IMR-90 (cell line): ENCODE measurements around the gene PAX2. TPM values are rescaled to one million over a fixed set of nuclear protein-coding genes. Genes with fewer than 3 reads are reported as not detected.

ENCODE experiments used
- ATAC-seq: fragments of 200-7000 bp; cut with Tn5 transposase; 2 replicates; pipeline ENCODE4 v1.9.1; 2020; ENCODE audit warnings: low read depth, mild to moderate bottlenecking, moderate library complexity
- BruUV-seq: library from RNA; stranded (reverse); fragments of 400-500 nt; replicated peaks from 2 replicates; lab custom pipeline; 2021; lab: Mats Ljungman, UMichigan
- CTCF ChIA-PET: fragments of 300-600 bp; formaldehyde crosslinking; extraction: SDS; loops from one replicate; lab custom pipeline; 2021; ENCODE audit warnings: antibody characterized with exemption; lab: Yijun Ruan, JAX
- POLR2A ChIA-PET: fragments of 300-600 bp; sonication (Branson Sonifier 250); formaldehyde crosslinking; loops from one replicate; lab custom pipeline; 2022; ENCODE audit warnings: antibody characterized with exemption; ENCODE audit not compliant: unreplicated experiment; lab: Charles Lee
- DNase-seq: peaks from one replicate; pipeline ENCODE4 v3.0.0; 2013
- H2AFZ ChIP-seq: replicated peaks from 2 replicates; pipeline ENCODE3; 2013; ENCODE audit warnings: low read length, mild to moderate bottlenecking; ENCODE audit not compliant: poor library complexity
- H2AK5ac ChIP-seq: 2 replicates; pipeline ENCODE4 v1.6.1; 2013; ENCODE audit warnings: low read depth, low read length, inconsistent platforms
- H2AK9ac ChIP-seq: replicated peaks from 2 replicates; pipeline ENCODE3; 2013; ENCODE audit warnings: mild to moderate bottlenecking, low read depth, low read length, moderate library complexity; ENCODE audit not compliant: poor library complexity
- H2BK120ac ChIP-seq: 2 replicates; pipeline ENCODE4 v1.6.1; 2013; ENCODE audit warnings: low read depth, low read length, inconsistent platforms
- H2BK15ac ChIP-seq: 3 replicates; pipeline ENCODE4 v1.6.1; 2013; ENCODE audit warnings: low read depth, low read length, inconsistent platforms
- H2BK20ac ChIP-seq: 2 replicates; pipeline ENCODE4 v1.6.1; 2013; ENCODE audit warnings: low read depth, mild to moderate bottlenecking, inconsistent platforms, low read length, moderate library complexity
- H2BK5ac ChIP-seq: 2 replicates; pipeline ENCODE4 v1.6.1; 2013; ENCODE audit warnings: mild to moderate bottlenecking, low read depth, low read length, inconsistent platforms; ENCODE audit not compliant: poor library complexity, severe bottlenecking
- H3K14ac ChIP-seq: replicated peaks from 2 replicates; pipeline ENCODE4 v1.6.1; 2013; ENCODE audit warnings: low read depth, low read length, inconsistent platforms
- H3K18ac ChIP-seq: 2 replicates; pipeline ENCODE4 v1.6.1; 2013; ENCODE audit warnings: low read depth, low read length, control low read depth
- H3K23ac ChIP-seq: 2 replicates; pipeline ENCODE4 v1.6.1; 2013; ENCODE audit warnings: low read depth, low read length, inconsistent platforms
- H3K27ac ChIP-seq: 2 replicates; pipeline ENCODE4 v1.5.1; 2013; ENCODE audit warnings: mild to moderate bottlenecking, control low read depth, low read length; ENCODE audit not compliant: insufficient read depth
- H3K27me3 ChIP-seq: 2 replicates; pipeline ENCODE4 v1.6.1; 2013; ENCODE audit warnings: low read length; ENCODE audit not compliant: control insufficient read depth, insufficient read depth
- H3K36me3 ChIP-seq: 2 replicates; pipeline ENCODE4 v1.6.1; 2013; ENCODE audit warnings: low read length, mixed read lengths; ENCODE audit not compliant: control insufficient read depth, insufficient read depth
- H3K4ac ChIP-seq: 2 replicates; pipeline ENCODE4 v1.6.1; 2013; ENCODE audit warnings: low read depth, low read length, inconsistent platforms
- H3K4me1 ChIP-seq: 2 replicates; pipeline ENCODE4 v1.6.1; 2013; ENCODE audit warnings: low read length, mixed read lengths; ENCODE audit not compliant: control insufficient read depth, insufficient read depth
- H3K4me2 ChIP-seq: 2 replicates; pipeline ENCODE4 v1.6.1; 2013; ENCODE audit warnings: low read depth, mild to moderate bottlenecking, control low read depth, low read length, moderate library complexity
- H3K4me3 ChIP-seq: 2 replicates; pipeline ENCODE4 v1.5.1; 2013; ENCODE audit warnings: low read depth, mild to moderate bottlenecking, control low read depth, low read length, moderate library complexity; ENCODE audit not compliant: insufficient read depth
- H3K56ac ChIP-seq: 2 replicates; pipeline ENCODE4 v1.6.1; 2013; ENCODE audit warnings: low read length, inconsistent platforms; ENCODE audit not compliant: insufficient read depth; ENCODE audit errors: extremely low read depth
- H3K79me1 ChIP-seq, 2 experiments: 2 replicates each; pipeline ENCODE4 v1.6.1; 2013; ENCODE audit warnings: low read length in 2 of 2, inconsistent platforms in 1 of 2, low read depth in 1 of 2
- H3K9ac ChIP-seq: 2 replicates; pipeline ENCODE4 v1.6.1; 2013; ENCODE audit warnings: low read depth, low read length, control low read depth
- H3K9me1 ChIP-seq: 2 replicates; pipeline ENCODE4 v1.6.1; 2013; ENCODE audit warnings: low read length, inconsistent platforms; ENCODE audit not compliant: insufficient read depth
- H3K9me3 ChIP-seq: 2 replicates; pipeline ENCODE4 v1.6.1; 2013; ENCODE audit warnings: low read length; ENCODE audit not compliant: control insufficient read depth, insufficient read depth
- H4K20me1 ChIP-seq: 2 replicates; pipeline ENCODE4 v1.6.1; 2013; ENCODE audit warnings: low read length, inconsistent platforms; ENCODE audit not compliant: insufficient read depth
- H4K5ac ChIP-seq: 2 replicates; pipeline ENCODE4 v1.6.1; 2013; ENCODE audit warnings: mild to moderate bottlenecking, low read depth, low read length, control low read depth
- H4K8ac ChIP-seq, 2 experiments: 2 replicates each; pipeline ENCODE4 v1.6.1; 2013; ENCODE audit warnings: low read depth in 2 of 2, low read length in 2 of 2, control low read depth in 1 of 2, inconsistent platforms in 1 of 2
- H4K91ac ChIP-seq: 2 replicates; pipeline ENCODE4 v1.6.1; 2013; ENCODE audit warnings: low read depth, low read length, inconsistent platforms; ENCODE audit not compliant: insufficient read depth
- SMC3 ChIP-seq: fragments of 150-350 bp; IDR thresholded peaks from 2 replicates; pipeline ENCODE4 v1.6.1; 2016; ENCODE audit warnings: low read depth, mild to moderate bottlenecking, antibody characterized with exemption, low read length, moderate library complexity
- WGBS, 2 experiments: methylation state at CpG; one replicate each; pipeline versions ENCODE4 v1.1.5 to v1.1.7; 2013; ENCODE audit warnings: missing lambda C conversion rate in 2 of 2; ENCODE audit not compliant: insufficient read length in 1 of 2; ENCODE audit errors: extremely low coverage in 2 of 2; 5-methylcytosine and 5-hydroxymethylcytosine counted together
- dilution Hi-C: fragments of 300-500 bp; cut with HindIII; formaldehyde crosslinking; loops from one replicate; pipeline ENCODE4 v1.14.3; 2018; ENCODE audit warnings: low sequenced_read_pairs; ENCODE audit not compliant: unreplicated experiment
- in situ Hi-C: fragments of 300-500 bp; cut with MboI; formaldehyde crosslinking; loops from 3 replicates; pipeline ENCODE4 v1.14.3; 2019; ENCODE audit warnings: low sequenced_read_pairs, inconsistent platforms, mixed read lengths
- intact Hi-C: fragments of 100-400 bp; cut with micrococcal nuclease; formaldehyde crosslinking; loops from 2 replicates; pipeline ENCODE4 v1.10.0; 2022
- polyA plus RNA-seq, 3 experiments: library from polyadenylated mRNA; depleted of rRNA; stranded (reverse); fragments of >200 nt; gene quantifications; 2 replicates each; pipeline ENCODE4 v1.2.3, GENCODE V29; 2012; ENCODE audit warnings: low replicate concordance in 1 of 3
- total RNA-seq: library from RNA; depleted of rRNA; stranded (reverse); fragments of >200 nt; gene quantifications from 2 replicates; pipeline ENCODE4 v1.2.3, GENCODE V29; 2012
- TF ChIP-seq, protein P1 (sequence below): fragments of 150-350 bp; IDR thresholded peaks from 2 replicates; pipeline ENCODE4 v1.6.1; 2017; ENCODE audit warnings: mild to moderate bottlenecking, antibody characterized with exemption, low read length, low read depth

Gene PAX2
- total and polyA plus RNA-seq, 2 of the 4 experiments (the other 2 are of a cell fraction): not detected

DNA sequence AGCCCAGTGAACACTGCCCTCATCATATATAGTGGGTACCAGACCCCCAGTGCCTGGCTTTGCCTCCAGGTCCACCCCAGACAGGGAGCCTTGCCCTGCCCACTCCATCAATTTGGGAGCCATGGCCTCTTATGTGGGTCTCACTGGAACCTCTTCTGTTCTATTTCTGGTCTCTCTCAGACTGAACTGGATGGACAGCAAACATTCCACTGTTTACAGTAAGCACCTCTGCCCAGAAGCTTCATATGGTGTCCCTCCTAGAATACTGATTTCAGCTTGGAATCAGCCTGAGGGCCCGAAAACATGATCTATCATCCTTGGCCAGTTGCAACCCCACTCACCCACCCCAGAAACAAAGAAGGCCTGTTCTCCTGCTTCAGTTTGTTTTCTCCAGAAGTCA lies 86.4 kb downstream of the PAX2 start:
- in situ Hi-C loops (no loop called here), intact Hi-C loops (no loop called here), dilution Hi-C loops (no loop called here)
- ATAC-seq (no peak), DNase-seq (no peak)
- Histone ChIP-seq H4K8ac (no peak overlapping the region), H3K4me3 (no peak overlapping the region), H3K4me1 (peaks cover 4% of the 10 kb centered on the region; the same call in 1 of the 2 replicates), H3K23ac (no peak overlapping the region), H3K27me3 (peaks cover 84% of the 10 kb centered on the region), H2BK20ac (no peak overlapping the region), H2AFZ (no peak overlapping the region), H2AK9ac (no peak overlapping the region), H3K18ac (no peak overlapping the region), H3K56ac (no peak overlapping the region), H2BK120ac (no peak overlapping the region), H4K20me1 (no peaks in the 10 kb centered on the region), H3K79me1 (no peaks in the 10 kb centered on the region), H2BK15ac (no peak overlapping the region), H4K5ac (no peak overlapping the region), H3K9ac (no peak overlapping the region), H3K27ac (no peak overlapping the region), H2AK5ac (no peak overlapping the region), H3K4ac (no peak overlapping the region), H3K4me2 (no peak overlapping the region), H2BK5ac (no peak overlapping the region), H3K14ac (no peak overlapping the region), H3K9me3 (no peaks in the 10 kb centered on the region; the same call in 1 of the 2 replicates), H3K36me3 (no peaks in the 10 kb centered on the region), H4K91ac (no peak overlapping the region), H3K9me1 (no peaks in the 10 kb centered on the region; the same call in 1 of the 2 replicates)
- CTCF ChIA-PET: no interaction called here
- POLR2A ChIA-PET: no interaction called here
- BruUV-seq: no TSS peak
- TF ChIP-seq, protein P1, sequence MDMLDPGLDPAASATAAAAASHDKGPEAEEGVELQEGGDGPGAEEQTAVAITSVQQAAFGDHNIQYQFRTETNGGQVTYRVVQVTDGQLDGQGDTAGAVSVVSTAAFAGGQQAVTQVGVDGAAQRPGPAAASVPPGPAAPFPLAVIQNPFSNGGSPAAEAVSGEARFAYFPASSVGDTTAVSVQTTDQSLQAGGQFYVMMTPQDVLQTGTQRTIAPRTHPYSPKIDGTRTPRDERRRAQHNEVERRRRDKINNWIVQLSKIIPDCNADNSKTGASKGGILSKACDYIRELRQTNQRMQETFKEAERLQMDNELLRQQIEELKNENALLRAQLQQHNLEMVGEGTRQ: no peak
- no peak for TF ChIP-seq SMC3
- WGBS, 2 experiments: no CpG with 5 or more reads among the region's 1 CpG
